SH-SY5Y (cell line): ENCODE measurements around the gene FBXL16.

Experiments used
- GATA2 ChIP-seq: IDR thresholded peaks from 2 replicates; pipeline ENCODE4 v1.6.1; 2011; ENCODE audit warnings: mild to moderate bottlenecking, low read depth, low read length
- GATA3 ChIP-seq: IDR thresholded peaks from 2 replicates; pipeline ENCODE4 v1.6.1; 2011; ENCODE audit warnings: low read depth, mild to moderate bottlenecking, low read length, moderate library complexity

Gene FBXL16

DNA sequence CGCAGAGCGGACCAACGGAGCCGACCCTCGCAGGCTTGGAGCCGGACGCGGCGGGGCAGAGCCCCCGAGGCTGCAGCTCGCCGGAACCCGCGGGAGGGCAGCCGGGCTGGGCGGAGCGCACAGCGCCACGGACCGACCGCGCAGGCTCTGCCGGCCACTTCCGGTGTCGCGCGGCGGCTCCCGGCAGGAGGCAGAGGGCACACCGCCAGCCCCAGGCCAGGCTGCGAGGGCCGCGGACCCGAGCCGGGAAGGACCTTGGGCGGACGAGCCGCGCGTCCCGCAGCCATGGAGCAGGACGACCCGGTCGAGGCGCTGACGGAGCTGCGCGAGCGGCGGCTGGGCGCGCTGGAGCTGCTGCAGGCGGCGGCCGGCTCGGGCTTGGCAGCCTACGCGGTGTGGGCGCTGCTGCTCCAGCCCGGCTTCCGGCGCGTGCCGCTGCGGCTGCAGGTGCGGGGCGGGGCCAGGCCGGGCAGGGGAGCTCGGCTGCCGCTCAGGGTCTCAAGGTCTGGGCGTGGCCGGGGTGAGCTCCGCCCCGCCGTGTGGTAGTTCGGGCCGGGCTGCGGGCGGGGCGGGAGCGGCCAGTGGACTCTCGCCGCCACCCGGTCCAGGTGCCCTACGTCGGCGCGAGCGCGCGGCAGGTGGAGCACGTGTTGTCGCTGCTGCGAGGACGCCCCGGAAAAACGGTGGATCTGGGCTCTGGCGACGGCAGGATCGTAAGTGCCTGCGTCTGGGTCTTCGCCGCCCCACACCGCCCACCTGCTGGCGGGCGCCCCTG is 15.6 kb upstream of the FBXL16 start, which contains the start of gene ANTKMT:
TSS of gene ANTKMT (plus strand) at position 157 of the 775 bp plus-strand sequence. CDS start at position 286, 129 bp downstream.
- TF ChIP-seq GATA3: no peak
- no peak for TF ChIP-seq GATA2

DNA sequence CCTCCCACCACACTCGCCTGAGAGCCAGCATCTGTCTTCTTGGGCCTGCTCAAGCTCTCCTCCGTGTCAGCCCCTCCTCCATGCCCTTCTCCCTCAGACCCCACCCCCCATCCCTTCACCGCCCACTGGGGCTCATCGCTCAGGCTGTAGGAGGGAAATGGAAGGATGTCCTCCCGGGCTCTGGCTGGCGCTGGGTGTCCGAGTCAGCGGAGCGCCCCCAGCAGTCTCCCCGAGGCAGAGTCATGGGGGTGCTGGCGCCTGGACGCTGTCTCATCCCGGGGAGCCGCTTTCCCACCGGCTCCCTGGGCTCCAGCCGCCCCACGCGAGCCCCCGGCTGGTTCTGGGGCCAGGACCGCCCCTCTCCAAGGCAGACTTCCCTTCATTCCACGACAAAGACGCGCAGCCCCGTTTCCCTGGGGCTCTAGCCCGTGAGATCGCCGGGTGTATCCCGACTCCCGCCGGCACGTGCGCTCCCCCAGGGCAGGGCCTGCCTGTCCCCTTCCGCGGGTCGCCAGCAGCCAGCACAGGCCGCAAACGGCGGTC is 14.9 kb upstream of the FBXL16 start:
- no peak for TF ChIP-seq GATA2
- no peak for TF ChIP-seq GATA3

DNA sequence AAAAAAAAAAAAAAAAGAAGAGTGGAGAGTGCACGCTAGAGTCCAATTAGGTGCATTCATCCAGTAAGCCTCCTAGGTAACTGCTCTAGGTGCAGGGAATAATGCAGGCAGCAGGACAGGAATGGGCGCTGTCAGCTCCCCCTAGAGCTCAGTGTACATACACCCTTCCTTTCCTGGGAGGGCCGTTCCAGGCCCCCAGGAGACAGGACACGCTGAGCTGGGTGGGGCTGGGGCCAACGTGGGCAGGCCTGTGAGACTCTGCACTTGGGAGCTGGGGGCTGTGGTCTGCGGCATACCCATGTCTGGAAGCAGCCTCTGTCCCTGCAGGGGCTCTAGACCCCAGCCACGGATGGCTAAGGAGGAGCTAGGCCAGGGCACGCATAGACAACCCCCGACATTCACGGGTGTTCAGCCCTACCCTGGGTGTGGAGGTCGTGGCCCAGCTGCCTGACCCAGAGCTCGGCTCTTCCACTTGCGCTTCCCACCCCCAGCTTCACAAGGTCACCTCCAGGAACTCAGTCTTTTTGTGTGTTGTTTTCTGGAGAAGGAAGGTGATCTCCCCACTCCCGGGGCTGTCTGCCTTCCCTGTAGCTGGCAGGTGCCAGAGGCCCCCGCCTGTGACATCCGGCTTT is 14.3 kb upstream of the FBXL16 start:
- no peak for TF ChIP-seq GATA2
- no peak for TF ChIP-seq GATA3

DNA sequence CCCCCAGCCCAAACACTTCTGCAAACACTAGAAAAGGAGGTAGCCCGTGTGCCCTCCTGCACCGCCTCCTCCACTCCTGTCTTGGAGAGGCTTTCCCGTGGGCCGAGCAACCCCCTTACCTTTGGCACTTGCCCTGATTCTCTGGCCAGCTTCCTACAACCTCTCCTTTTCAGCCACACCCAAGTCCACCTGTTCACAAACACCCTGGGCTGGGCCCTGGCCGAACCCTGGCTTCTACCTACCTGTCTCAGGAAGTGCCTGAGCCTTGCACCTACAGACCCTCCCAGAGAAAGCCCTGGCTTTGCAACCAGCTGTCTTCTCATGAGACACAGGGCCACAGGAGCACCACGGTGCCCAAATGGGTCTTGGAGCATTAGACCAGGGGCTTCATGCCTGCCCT is 13.3 kb upstream of the FBXL16 start:
- no peak for TF ChIP-seq GATA2
- no peak for TF ChIP-seq GATA3

- no peak for TF ChIP-seq GATA2
- no peak for TF ChIP-seq GATA3
These were observed 12.8 kb upstream of the FBXL16 start for GRCh38 chr16:718389-718788.

- TF ChIP-seq GATA2 (no peak), GATA3 (no peak)
These were observed 12.0 kb upstream of the FBXL16 start for GRCh38 chr16:717450-718245.

GRCh38 chr16:716768-717325 is 11.2 kb upstream of the FBXL16 start:
- TF ChIP-seq GATA3 (no peak), GATA2 (no peak)

GRCh38 chr16:716200-716568 is 10.6 kb upstream of the FBXL16 start:
- TF ChIP-seq GATA2: no peak
- no peak for TF ChIP-seq GATA3

GRCh38 chr16:715477-716199 is 10.0 kb upstream of the FBXL16 start:
- TF ChIP-seq GATA3 (no peak), GATA2 (no peak)

DNA sequence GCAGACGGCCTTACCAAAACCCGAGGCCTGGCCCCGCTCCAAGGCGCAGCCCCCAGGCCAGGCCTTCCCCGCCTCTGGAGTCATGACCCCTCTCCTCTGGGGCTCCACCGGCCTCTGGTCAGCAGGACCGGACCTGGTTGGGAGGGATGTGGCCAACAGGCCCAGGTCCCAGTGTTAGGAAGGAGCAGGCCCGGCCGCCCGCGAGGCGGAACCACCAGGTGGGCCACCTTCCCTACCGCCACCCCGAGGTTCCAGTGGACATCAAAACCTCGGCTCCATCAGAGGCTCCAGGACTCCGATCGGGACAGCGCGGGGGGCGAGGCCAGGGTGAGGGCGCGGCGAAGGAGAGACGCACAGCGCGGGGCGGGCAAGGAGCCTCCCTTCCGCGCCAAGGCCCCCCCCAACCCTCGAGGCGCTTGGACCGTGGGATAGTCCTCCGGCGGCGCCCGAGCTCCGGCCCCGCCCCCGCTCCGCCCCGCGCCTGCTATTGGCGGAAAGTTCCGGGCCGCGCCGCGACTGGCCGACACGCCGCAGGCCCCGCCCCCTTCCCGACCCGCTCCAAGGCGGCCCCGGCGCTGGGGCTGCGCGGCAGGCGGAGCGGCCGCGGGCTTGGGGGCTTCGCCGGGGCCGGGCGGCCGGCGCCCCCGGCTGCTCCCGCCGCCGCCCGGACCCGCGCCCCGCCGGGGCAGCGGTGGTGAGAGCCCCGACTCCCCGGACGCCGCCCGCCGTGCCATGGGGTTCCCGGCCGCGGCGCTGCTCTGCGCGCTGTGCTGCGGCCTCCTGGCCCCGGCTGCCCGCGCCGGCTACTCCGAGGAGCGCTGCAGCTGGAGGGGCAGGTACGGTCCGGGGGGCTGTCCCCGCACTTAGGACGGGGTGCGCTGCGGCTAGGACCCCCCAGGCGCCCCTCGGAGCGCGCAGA is 9.2 kb upstream of the FBXL16 start, which contains the start of gene METRN:
TSS of gene METRN (plus strand) at position 561 of the 919 bp plus-strand sequence. CDS start at position 733, 172 bp downstream.
- TF ChIP-seq GATA3 (no peak), GATA2 (no peak)

- no peak for TF ChIP-seq GATA2
- TF ChIP-seq GATA3: no peak
These were observed 8.5 kb upstream of the FBXL16 start for GRCh38 chr16:714079-714478.
